Cortex of kidney (tissue), 1 donor: ENCODE measurements around the gene PLCH1.

Source experiments
- DNase-seq: peaks from one replicate; lab custom pipeline; 2025; lab: John Stamatoyannopoulos, UW

Gene PLCH1

GRCh38 chr3:155334914-155335723 is 409.8 kb downstream of the PLCH1 start:
- no peak for DNase-seq

- no peak for DNase-seq
Observed at GRCh38 chr3:155334215-155334913, 410.5 kb downstream of the PLCH1 start.

- DNase-seq: no peak
Observed at GRCh38 chr3:155332716-155333115, 412.2 kb downstream of the PLCH1 start.

GRCh38 chr3:155331078-155331477 is 413.8 kb downstream of the PLCH1 start:
- no peak for DNase-seq

GRCh38 chr3:155330370-155330769 is 414.5 kb downstream of the PLCH1 start:
- no peak for DNase-seq

- DNase-seq: no peak
Observed at GRCh38 chr3:155329513-155330048, 415.3 kb downstream of the PLCH1 start.

- DNase-seq: no peak
Observed at GRCh38 chr3:155327871-155328270, 417.0 kb downstream of the PLCH1 start.

- DNase-seq: no peak
Observed at GRCh38 chr3:155327430-155327829, 417.4 kb downstream of the PLCH1 start.

- DNase-seq: no peak
Observed at GRCh38 chr3:155326901-155327300, 418.0 kb downstream of the PLCH1 start.

- DNase-seq: no peak
Observed at GRCh38 chr3:155326244-155326643, 418.6 kb downstream of the PLCH1 start.
